H54 (cell line): Measurements from ENCODE around the gene NME7.
"Not testable (repeated sequence)": the region's sequence is repeated elsewhere in the genome, so short reads cannot be mapped to it uniquely, and the experiment has no call there.

ENCODE experiments used
- DNase-seq: peaks from one replicate; pipeline ENCODE4 v3.0.0; 2011; ENCODE audit warnings: low spot score, mixed read lengths; ENCODE audit not compliant: insufficient read length
- FAIRE-seq: peaks from 3 replicates; lab custom pipeline; 2011; peaks lifted over from hg19 to GRCh38; lab: Jason Lieb, UNC
- POLR2A ChIP-seq: IDR thresholded peaks from 2 replicates; pipeline ENCODE4 v1.6.1; 2011; ENCODE audit warnings: low read depth, mild to moderate bottlenecking, low read length

Gene NME7

DNA sequence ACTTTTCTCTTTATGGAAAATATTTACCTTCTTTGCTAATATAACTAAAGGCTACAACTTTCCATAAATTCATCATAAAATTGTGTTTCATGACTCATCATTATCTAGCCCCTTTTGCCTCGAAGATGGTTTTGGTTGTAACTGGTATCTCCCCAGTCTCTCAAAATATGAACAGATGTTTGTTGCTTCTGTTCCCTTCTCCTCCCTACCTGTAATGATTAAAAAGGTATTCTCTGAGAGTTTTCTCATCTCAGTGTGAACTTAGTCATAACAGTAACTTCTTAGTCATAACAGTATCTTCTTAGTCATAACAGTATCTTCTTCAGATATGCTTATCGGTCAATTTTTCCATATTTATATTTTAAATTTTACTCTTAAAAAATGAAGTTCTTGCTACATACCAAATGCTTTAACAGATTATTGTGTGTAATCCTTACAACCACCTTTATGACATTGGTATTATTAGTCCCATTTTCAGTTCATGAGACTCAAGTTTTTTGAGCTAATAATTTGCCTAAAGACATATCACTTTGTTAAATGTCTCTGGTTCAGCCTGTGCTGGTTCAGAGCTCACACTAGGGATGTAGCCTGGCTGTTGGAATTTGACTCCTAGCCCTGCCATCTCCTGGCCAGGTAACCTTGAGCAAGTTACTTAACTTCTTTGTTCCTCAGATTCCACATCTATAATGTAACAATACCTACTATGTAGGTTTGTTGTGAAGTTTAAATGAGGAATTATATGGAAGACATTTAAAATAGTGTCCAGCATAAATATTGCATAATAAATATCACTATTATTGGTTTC is 228.5 kb downstream of the NME7 start:
- no peak for FAIRE-seq
- no peak for DNase-seq
- TF ChIP-seq POLR2A: no peak

GRCh38 chr1:169137357-169137756 is 230.2 kb downstream of the NME7 start:
- DNase-seq (no peak), FAIRE-seq (no peak)
- TF ChIP-seq POLR2A: no peak

DNA sequence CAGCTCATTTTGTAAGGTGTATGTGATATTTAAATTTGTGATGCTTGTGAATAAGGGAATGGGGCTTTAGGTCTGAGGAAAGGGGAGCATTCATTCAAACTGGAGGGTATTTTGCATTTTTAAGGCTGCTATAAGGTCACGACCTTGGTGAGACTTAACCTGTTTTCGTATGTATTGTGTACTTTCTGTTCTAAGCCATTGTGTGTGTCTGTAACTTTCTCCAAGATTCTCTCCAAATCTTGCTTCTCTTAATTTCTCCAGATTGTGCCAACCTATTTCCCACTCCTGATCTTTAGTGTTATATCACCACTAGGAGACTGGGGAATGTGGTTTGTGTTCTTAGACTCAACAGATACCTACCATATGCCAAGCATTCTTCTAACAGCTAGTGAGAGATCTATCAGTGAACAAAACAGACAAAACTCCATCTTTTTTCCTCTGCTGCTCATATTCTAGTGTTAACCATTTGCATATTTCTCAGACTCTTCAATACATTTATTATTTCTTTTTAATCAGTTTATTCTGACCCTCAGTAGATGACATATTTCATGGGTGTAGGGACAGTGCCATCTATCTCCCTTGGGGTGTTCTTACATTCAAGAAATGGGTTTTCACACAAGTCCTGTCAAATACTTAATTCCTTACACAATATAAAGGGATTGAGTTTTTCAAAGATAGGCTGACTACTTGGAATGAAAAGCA is 233.6 kb downstream of the NME7 start:
- FAIRE-seq (no peak), DNase-seq (no peak)
- TF ChIP-seq POLR2A: no peak

DNA sequence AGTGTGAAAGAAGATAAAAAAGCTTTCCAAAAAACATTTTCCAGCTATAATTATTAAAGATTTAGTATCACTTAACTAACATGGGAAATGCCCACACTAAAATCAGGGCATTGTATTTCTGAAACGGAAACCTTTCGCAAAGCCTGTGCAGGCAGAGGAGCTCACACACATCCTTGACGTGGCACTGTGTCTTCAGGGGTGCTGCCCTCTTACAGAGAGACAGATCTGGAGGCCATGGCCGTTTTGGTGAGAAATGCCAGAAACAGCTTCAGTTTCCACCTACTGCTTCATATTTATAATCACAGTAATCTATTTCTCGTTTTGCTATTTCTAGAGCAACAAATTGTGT is 234.4 kb downstream of the NME7 start:
- no peak for TF ChIP-seq POLR2A
- no peak for FAIRE-seq
- no peak for DNase-seq

DNA sequence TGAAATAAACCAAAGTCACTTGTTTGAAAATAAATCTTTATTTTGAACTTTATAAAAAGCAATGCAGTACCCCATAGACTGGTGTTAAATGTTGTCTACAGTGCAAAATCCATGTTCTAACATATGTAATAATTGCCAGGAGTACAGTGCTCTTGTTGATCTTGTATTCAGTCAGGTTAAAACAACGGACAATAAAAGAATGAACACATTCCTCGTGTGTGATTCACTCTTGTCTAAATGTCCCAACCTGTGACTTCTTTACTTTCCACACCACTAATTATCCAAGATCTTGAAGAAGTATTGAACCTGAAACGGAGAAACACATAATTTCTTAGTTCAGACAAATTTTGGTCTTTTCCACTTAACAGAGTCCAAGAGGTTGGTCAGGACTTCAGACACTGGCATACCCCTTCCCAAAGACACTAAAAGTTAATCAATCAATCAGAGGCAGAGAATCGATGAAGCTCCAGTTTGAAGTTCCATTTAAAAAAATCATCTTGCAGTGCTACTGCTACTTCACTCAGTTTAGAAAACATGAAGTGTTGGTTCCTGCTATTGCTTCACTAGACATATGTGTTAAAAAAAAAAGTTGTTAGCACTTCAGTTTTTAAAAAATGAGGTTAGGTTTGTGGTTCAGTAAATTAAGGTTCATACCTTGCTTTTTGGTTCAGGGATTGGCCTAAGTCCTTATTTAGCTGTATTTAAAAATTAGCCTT is 234.9 kb downstream of the NME7 start:
- FAIRE-seq (peak; percentile 58), DNase-seq (no peak)
- TF ChIP-seq POLR2A: no peak

DNA sequence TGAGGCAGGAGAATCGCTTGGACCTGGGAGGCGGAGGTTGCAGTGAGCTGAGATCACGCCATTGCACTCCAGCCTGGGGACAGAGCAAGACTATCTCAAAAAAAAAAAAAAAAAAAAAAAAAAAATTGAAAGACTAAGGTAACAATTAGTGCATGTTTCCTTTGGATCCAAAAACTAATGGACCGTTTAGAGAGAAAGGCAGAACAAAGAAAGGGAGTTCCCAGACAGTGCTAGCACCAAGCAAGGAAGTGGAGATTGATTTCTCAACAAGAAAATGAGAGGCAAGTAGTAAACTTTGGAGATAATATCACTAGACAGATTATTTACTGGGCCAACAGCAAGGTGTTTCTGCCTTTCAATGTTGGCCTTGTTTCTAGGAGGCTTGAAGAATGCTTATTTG is 236.9 kb downstream of the NME7 start:
- DNase-seq (no peak), FAIRE-seq (no peak)
- TF ChIP-seq POLR2A: no peak

GRCh38 chr1:169129109-169129784 is 238.3 kb downstream of the NME7 start:
- FAIRE-seq: no peak
- no peak for DNase-seq
- no peak for TF ChIP-seq POLR2A

DNA sequence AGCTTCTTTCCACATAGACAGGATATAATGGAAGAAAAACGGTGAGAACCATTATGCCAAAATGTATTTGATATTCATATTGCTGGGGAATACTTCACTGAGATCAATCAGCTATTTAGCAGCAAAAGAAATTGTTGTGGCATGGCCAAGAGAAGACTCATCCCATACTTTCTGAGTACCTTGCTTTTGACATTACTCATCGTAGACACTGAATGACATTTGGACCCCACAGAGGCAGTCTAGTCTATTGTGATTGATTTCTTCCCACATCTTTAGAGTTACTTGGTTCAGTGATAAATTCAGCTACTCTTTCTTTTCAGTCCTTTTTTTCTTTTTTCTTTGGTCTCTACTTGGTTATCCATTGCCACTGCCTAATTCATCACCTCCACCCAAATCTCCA is 239.0 kb downstream of the NME7 start:
- FAIRE-seq: no peak
- no peak for TF ChIP-seq POLR2A
- DNase-seq: no peak

DNA sequence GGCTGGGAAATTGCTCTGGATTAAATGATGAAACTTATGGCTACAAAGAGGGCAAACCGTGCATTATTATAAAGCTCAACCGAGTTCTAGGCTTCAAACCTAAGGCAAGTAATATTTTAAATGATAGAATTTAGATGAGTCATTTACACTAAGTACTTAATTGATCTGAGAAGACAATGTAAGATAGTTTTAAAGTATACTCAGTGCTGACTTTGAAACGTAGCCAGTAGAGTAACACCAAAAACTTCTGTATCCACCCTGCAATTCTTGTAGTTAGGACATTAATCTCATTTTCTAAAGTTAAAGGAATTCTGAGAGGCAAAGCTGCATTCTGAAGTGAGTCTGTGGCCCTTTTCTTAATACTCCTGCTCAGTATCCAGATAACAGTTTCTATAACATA is 240.3 kb downstream of the NME7 start:
- DNase-seq: no peak
- no peak for TF ChIP-seq POLR2A
- no peak for FAIRE-seq

DNA sequence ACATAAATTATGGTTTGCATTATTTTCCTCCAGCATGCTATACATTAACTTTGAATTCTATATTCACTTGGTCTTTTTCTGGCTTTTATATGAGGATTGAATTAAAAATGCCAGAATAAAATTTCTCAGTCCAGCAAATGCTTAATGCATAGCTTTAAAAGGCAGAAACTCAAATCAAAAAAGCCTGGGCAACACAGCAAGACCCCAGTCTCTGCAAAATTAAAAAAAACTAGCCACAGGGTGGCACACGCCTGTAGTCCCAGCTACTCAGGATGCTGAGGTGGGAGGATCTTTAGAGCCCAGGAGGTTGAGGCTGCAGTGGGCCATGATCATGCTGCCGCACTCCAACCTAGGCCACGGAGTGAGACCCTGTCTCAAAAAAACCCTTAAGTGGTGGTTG is 241.3 kb downstream of the NME7 start:
- FAIRE-seq (no peak), DNase-seq (no peak)
- TF ChIP-seq POLR2A: no peak

DNA sequence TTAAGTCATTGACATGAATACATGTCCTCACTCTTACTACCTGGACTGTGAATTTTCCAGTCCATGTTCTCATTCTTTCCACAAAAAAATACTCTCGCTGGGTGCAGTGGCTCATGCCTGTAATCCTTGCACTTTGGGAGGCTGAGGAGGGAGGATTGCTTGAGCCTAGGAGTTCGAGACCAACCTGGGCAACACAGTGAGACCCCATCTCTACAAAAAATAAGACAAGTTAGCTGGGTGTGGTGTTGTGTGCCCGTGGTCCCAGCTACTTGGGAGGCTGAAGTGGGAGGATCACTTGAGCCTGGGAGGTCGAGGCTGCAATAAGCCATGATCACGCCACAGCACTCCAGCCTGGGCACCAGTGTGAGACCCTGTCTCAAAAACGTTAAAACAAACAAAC is 242.0 kb downstream of the NME7 start:
- not testable (repeated sequence) for FAIRE-seq, DNase-seq

DNA sequence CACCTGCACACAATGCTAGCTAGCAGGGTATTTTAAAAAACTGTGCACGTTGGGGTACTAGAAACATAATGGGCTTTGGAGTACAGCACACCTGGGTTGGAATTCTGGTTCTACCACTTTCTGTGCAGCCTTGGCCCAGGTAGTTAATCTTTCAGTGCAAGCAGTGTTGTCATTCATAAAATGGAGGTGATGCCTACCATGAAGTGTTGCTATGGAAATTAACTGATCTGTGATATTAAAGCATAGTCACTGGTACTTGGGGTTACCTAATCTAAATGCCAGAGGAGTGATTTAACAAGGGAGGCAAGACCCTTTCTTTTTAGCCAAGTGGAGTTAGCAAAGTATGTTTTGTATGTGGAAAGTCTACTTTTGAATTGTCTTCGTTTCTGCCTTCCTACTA is 243.1 kb downstream of the NME7 start:
- no peak for TF ChIP-seq POLR2A
- DNase-seq (no peak), FAIRE-seq (no peak)

- no peak for TF ChIP-seq POLR2A
- DNase-seq (no peak), FAIRE-seq (no peak)
These were observed 244.6 kb downstream of the NME7 start for GRCh38 chr1:169122976-169123375.
